Epidermal melanocyte (primary cell): Measurements from ENCODE around the gene BABAM2.

ENCODE experiments used
- DNase-seq: peaks from one replicate; pipeline ENCODE4 v3.0.0; 2011; ENCODE audit warnings: low spot score; ENCODE audit not compliant: insufficient read length

BABAM2 gene

GRCh38 chr2:28063492-28063962 is 173.0 kb downstream of the BABAM2 start:
- DNase-seq: no peak

- DNase-seq: no peak
Observed at GRCh38 chr2:28067602-28068001, 177.1 kb downstream of the BABAM2 start.

GRCh38 chr2:28068088-28068487 is 177.6 kb downstream of the BABAM2 start:
- DNase-seq: no peak

- no peak for DNase-seq
Observed at GRCh38 chr2:28068527-28068926, 178.0 kb downstream of the BABAM2 start.

- DNase-seq: no peak
Observed at GRCh38 chr2:28071221-28071620, 180.7 kb downstream of the BABAM2 start.

GRCh38 chr2:28074137-28074536 is 183.6 kb downstream of the BABAM2 start:
- no peak for DNase-seq

- no peak for DNase-seq
Observed at GRCh38 chr2:28080911-28081310, 190.4 kb downstream of the BABAM2 start.

- DNase-seq: no peak
Observed at GRCh38 chr2:28082131-28082530, 191.6 kb downstream of the BABAM2 start.

- DNase-seq: no peak
Observed at GRCh38 chr2:28083476-28083875, 192.9 kb downstream of the BABAM2 start.

- DNase-seq: no peak
Observed at GRCh38 chr2:28084564-28084963, 194.0 kb downstream of the BABAM2 start.

GRCh38 chr2:28085201-28085600 is 194.7 kb downstream of the BABAM2 start:
- no peak for DNase-seq

GRCh38 chr2:28086611-28087010 is 196.1 kb downstream of the BABAM2 start:
- no peak for DNase-seq

- no peak for DNase-seq
Observed at GRCh38 chr2:28088970-28089369, 198.4 kb downstream of the BABAM2 start.

GRCh38 chr2:28089486-28089885 is 199.0 kb downstream of the BABAM2 start:
- no peak for DNase-seq

- no peak for DNase-seq
Observed at GRCh38 chr2:28093308-28093707, 202.8 kb downstream of the BABAM2 start.

- DNase-seq: no peak
Observed at GRCh38 chr2:28093768-28094167, 203.2 kb downstream of the BABAM2 start.

GRCh38 chr2:28094739-28095138 is 204.2 kb downstream of the BABAM2 start:
- no peak for DNase-seq

GRCh38 chr2:28095622-28096021 is 205.1 kb downstream of the BABAM2 start:
- DNase-seq: no peak

GRCh38 chr2:28096421-28096820 is 205.9 kb downstream of the BABAM2 start:
- DNase-seq: no peak

- no peak for DNase-seq
Observed at GRCh38 chr2:28098501-28099225, 208.1 kb downstream of the BABAM2 start.

- DNase-seq: no peak
Observed at GRCh38 chr2:28101123-28101522, 210.6 kb downstream of the BABAM2 start.

GRCh38 chr2:28101892-28102291 is 211.4 kb downstream of the BABAM2 start:
- DNase-seq: no peak

- no peak for DNase-seq
Observed at GRCh38 chr2:28102455-28102874, 211.9 kb downstream of the BABAM2 start.
